ENCODE data around the gene RPS23. TPM values are rescaled to one million over a fixed set of nuclear protein-coding genes. Genes with fewer than 3 reads are reported as not detected.
A peak's percentile ranks its signal among the peaks of the same experiment; 100 is the strongest.
"Not testable (repeated sequence)": the region's sequence is repeated elsewhere in the genome, so short reads cannot be mapped to it uniquely, and the experiment has no call there.

RPS23 gene
- total RNA-seq, 1 donor from 2014 or later = 1,931 TPM

DNA sequence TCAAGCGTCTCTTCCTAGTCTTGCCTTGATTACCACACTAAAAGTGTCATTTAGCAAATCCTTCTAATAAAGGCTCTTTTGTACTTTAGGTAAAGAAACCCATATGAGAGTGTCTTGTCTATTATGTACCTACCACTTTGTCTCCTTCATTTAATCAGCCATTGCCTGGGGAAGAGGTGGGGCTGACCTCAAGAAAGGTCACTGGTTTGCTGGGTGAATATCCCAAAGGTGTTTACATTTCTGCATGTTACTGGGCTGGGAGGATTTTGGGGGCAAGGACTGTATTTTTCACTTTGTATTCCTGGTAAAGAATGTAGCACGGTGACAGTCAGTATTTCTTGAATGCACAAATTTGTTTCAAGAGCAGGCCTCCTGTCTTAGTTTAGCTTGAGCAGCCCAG, 11.9 kb upstream of the RPS23 start:
- no peak for DNase-seq (ENCODE audit: low read depth)

DNA sequence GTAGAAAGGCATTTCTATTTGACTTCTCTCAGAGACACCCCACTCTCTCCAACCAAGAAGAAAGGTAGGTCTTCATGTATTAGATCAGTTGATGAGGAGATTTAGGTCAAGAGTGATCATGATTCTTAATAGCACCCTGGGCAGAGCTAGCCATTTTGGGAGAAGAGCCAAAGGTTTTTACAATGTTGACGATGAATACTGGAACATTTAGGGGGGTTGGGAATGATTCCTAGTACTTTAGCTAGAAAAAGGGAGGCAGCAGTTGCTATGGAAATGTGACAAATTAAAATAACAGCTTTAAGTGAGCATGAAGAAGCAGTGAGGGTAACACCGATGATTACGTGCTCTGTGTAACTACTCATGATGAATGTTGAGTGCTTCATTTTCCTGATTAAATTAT, 9.5 kb upstream of the RPS23 start:
- no peak for DNase-seq (ENCODE audit: low read depth)

DNA sequence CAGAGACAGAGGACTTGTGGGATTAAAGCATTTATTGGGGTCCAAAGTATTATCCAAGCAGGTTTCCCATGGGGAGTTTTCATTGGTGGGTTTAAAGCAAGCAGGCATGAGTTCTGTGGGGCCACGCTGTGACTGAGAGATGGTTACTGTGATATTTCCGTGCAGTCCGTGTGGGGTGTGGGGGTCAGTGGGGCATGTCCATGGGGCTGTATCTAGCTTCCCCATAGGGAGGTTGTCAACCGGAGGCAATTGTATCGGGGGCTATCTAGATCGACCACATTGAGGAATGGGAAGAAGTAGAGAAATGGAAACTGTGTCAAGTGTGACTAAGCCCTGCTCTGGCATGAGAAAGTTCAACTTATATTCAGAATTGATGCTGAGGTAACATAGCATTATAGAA, 7.1 kb upstream of the RPS23 start:
- DNase-seq (ENCODE audit: low read depth) = no peak

DNA sequence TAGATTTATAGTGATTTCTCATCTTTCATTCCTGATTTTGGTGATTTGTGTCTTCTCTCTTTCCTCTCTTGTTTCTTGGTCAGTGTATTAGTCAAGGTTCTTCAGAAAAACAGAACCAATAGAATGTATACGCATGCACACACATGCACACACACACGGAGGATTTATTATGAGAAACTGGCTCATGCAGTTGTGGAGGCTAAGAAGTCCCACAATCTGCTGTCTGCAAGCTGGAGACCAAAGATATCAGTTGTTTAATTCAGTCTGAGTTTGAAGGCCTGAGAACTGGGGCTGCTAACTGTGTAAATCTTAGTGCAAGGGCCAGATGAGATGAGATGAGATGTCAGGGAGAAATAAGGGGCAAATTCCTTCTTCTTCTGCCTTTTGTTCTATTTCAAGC, 5.7 kb upstream of the RPS23 start:
- DNase-seq (ENCODE audit: low read depth) = no peak

DNA sequence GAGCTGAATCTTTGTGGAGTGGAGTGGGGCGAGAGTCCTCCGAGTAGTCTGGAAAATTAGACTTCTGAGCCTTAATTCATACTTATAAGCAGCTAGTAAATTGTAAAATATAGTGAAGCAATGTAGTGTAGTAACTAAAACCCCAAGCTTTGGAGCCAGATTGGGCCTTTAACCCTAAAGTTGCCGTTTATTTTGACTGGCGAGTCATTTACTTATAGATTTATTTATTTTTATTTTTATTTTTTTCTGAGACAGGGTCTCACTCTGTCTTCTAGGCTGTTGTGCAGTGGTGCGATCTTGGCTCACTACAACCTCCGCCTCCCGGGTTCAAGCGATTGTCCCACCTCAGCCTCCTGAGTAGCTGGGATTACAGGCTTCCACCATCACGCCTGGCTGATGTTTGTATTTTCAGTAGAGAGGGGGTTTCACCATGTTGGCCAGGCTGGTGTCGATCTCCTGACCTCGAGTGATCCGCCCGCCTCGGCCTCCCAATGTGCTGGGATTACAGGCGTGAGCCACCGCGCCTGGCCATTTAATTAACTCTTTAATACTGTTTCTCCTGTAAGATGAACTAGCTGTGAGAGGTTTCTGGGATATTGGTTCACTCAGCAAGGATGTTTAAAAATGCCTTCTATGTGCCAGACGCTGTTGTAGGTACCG, 687 bp upstream of the RPS23 start:
- no peak for DNase-seq (ENCODE audit: low read depth)

DNA sequence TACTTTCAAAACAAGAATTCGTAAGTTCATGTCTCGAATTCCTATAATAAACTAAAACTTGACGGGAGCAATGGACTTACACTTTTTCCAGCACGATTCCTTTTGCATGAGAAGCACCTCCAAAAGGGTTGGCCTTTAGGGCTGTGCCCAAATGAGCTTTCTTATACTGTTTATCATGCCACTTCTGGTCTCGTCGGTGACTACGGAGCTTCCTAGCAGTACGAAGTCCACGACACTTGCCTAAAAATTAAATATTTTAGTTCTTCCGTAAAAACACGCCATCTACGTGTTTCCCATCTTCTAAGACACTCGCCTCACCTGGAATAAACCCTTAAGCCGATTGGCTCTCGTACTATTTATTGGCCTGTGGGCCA, 554 bp downstream of the RPS23 start:
- DNase-seq (ENCODE audit: low read depth) = no peak

DNA sequence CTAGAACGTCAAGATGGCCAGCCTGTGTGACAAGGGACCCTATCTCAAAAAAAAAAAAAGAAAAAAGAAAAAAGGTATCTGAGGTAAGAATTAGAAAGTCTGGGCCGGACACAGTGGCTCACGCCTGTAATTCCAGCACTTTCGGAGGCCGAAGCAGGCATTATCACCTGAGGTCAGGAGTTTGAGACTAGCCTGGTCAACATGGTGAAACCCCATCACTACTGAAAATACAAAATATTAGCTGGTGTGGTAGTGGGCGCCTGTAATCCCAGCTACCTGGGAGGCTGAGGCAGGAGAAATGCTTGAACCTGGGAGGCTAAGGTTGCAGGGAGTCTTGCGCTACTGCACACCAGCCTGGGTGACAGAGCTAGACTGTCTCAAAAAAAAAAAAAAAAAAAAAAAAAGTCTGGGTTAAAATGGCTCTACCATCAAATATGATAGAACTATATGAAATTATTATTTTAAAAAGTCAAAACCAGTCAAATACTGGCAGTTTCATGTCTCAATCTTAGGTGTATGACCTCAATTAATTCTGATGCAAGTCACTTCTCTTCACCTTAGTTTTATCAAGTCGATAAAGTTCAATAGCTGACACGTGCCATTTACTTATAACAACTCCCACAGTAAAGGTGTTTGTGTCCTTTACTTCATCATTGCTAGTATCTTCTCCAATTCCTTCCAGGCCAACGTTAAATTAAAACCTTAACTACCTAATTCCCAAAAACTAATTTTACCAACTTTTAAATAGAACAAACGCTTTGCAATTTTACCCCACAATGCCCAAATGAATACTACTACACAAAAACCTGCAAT, 1.1 kb downstream of the RPS23 start:
- no peak for DNase-seq (ENCODE audit: low read depth)

DNA sequence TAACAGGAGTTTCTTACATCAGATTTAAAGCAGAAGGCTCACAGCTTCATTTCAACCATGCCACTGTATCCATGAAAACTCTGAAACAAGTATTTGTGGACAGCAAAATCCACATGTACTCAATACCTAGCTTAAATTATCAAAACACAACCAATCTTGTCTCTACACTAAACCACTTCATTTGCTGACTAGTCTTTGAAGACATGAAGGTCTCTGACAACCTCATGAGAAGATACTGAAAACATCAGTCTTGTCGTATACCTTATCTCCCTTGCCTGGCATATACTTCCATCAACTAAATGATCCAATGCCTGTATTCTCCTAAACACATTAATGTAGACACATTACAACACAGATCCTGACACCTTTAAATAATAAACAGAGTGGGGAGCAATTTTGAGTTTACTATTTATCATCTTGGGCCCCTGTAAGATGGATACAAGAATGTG, 2.9 kb downstream of the RPS23 start:
- no peak for DNase-seq (ENCODE audit: low read depth)

DNA sequence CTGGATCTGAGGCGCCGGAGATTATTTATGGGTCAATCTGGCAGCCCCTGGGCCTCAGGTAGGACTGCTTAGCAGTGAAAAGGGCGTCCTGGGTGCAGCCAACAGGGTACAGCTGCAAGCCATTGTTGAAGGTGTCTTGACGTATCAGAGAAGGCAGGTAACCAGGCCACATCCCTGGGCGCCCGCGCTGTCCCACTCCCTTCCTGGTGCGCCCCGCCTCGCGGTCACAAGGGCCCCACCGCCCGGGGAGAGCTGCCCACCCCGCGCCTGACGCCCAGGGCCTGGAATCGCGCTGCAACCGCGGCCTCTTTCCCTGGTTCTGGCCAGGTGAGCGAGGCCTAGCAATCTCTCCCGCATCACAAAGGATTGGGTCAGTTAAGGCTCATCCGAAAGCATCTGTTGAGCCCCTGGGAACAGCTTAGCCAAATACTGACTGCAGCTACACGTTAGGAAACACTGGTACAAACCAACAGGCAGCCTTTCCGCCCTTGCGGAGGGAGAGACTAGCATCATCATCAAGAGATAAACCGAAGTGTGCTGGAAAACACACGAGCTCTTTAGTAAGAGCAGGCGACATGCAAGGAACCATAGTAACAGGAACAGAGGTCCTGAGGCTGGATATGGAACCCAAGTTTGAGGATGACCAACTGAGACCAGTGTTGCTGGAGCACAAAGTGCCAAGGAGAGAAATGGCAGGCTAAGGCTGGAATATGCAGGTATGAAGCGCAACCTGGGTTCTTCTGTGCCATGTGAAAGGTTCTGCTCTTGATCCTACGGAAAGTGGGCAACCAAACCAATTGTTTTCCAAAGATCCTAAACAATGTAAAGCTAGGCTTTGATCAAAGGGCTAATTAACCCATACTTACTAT, 3.6 kb downstream of the RPS23 start:
- DNase-seq (ENCODE audit: low read depth) = no peak

DNA sequence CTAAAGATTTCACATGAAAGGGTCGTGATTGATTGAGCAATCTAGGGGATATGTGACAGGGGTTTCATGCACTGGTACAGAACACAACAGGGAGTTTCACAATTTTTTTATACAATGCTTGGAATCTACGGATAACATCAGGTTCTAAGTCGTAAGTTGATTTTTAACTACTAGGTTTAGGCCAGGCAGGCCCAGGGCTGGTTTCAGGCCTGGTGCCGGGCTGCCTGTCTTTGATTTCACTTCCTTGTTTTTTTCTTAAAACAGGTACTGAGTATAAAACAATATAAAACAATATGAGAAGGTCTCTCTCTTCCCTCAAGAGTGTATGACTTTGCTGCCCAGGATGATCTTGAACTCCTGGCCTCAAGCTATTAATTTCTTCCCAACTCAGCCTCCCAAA, 4.7 kb downstream of the RPS23 start:
- DNase-seq (ENCODE audit: low read depth) = not testable (repeated sequence)

DNA sequence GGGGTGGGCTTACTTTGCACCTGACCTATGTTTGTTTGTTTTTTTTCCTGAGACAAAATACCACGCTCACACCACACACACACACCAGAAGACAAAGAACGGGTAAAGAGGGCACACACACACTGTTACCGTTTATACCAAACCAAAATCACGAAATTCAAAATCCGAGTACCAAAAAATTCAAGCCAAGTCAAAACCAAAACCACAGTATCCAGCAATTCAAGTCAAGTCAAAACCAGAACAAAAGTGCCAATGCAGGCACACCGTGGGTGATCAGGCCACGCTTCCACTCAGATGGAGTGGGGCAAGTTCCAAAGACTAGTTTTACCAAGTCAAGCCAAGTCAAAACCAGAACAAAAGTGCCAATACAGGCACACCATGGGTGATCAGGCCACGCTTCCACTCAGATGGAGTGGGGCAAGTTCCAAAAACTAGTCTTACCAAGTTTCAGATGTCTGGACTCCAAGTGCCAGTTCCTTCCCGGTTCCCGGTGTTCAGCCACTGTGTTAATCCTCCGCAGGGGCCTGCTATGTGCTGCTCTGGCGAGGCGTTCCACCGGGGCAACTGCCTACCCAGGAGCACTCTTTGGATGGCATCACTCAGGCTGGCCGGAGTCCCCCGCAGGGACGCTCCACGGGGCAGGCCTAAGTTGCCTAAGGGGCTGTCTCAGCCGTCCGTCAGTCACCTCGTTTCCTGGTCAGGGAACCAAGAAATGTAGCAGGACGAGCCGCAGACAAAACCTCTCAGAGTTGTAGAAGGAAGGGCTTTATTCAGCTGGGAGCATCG, 5.4 kb downstream of the RPS23 start:
- DNase-seq (ENCODE audit: low read depth) = not testable (repeated sequence)

DNA sequence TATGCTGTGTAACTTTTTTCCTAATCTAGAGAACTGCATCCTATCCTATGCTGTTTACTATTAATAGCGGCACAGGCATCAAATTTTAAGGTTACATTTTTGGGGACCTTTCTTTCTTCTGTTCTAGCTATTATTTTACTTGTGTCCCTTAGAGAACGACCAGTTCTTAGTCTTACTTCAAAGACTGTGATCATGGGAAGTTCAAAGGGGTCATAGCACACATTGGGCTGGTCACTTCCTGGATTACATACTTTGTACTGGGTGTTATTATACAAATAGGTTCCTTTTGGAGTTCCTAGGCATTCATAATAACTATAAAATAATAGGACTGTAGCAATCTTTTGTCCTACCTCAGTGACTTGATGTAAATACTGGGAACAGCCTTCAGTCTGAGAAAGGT, 8.8 kb downstream of the RPS23 start:
- DNase-seq (ENCODE audit: low read depth) = not testable (repeated sequence)

DNA sequence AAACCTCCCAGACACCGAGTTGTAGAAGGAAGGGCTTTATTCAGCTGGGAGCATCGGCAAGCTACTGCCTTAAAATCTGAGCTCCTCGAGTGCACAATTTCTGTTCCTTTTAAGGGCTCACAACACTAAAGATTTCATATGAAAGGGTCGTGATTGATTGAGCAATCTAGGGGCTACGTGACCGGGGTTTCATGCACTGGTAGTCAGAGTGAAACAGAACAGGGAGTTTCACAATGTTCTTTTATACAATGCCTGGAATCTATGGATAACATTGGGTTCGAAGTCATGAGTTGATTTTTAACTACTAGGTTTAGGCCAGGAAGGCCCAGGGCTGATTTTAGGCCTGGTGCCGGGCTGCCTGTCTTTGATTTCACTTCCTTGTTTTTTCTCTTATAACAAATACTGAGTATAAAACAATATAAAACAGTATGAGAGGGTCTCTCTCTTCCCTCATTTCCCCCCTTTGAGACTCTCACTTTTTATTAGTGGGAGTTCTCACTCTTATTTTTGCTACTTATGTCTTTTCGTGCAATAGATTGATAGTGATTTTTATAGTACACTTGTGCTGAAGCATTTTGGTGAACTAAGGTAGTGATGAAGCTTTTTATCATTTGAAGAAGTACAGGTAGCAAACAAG, 10.7 kb downstream of the RPS23 start:
- DNase-seq (ENCODE audit: low read depth) = peak; percentile 62

DNA sequence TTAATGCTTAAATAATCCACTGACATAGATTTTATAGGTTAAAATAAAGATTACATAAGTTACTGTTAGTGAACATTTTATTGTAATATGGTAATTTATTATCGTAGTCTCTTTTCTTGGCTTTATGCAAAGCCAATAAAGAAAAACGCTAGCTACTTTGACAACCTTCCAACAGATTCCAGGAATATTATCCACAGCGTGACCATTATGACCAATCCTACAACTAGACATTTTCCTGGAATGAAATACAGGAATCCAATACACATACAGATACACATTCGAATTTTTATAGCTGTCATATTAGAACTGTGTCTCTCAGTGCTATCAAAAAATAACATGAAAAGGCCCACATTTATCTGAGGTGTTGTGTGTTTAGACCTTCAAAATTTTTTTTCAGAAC, 13.1 kb downstream of the RPS23 start:
- DNase-seq (ENCODE audit: low read depth) = no peak

DNA sequence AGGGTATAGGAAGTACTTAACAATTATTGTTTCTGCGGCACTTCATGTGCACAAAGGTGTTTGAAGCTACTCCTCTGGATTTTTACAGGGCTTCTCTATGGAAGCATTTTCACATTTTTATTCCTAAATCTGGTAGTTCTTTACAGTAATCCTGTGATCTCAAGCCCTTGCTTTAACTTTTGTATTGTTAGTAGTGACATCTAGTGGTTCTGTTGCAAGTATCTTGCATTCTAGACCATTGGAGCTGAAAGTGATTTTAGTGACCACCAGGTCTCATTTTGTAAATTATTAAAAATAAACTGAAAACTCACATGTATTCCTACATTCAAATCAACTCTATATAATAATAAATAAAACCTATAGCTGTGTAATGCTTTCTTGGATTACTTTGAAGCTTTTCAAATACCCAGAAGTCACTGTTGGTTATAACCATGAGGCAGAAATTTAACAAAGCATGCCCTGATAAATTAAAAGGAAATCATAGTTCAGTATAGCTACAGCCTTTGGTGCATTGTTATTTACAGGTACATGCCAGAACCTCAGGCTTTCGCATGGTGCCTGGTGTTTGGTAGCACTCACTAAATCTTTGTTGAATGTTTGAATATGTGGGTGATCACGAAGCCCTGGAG, 18.9 kb downstream of the RPS23 start:
- peak; percentile 57 for DNase-seq (ENCODE audit: low read depth)

DNA sequence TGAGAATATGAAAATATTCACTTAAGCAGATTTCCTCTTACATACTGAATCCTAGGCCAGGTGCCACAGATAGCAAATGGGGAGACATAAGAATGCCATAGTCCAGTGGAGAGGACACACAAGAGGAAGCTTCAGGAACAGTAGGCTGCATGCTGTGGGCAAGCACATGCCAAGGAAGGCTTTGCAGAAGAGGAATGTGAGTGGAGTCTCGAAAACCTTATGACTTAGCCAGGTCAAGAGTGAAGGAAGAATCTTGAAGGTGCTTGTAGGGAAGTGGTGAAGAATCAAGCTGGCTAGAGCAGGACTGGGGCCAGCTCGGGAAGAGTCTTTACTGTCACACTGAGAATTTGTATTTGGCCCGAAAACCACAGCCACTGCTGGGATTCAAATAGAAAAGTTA, 20.4 kb downstream of the RPS23 start:
- DNase-seq (ENCODE audit: low read depth) = no peak

DNA sequence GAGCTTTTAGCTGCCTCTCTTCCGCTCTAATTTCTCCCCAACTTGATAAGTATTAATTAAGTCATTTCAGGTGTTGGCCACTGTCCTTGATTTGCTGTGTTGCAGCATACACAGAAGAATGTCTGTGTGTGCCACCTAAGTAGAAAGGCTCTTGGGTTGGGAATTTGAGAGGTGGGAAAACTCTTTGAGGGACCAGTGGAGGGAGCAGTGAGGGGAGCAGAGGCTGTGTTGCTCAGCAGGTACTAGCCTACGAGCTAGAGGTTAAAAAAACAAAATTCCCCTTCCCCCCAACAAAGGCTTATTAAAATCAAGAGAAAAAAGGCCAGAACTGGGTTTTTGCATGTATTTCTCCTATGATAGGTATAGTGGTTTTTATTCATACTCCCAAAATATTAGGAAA, 20.9 kb downstream of the RPS23 start:
- no peak for DNase-seq (ENCODE audit: low read depth)

DNA sequence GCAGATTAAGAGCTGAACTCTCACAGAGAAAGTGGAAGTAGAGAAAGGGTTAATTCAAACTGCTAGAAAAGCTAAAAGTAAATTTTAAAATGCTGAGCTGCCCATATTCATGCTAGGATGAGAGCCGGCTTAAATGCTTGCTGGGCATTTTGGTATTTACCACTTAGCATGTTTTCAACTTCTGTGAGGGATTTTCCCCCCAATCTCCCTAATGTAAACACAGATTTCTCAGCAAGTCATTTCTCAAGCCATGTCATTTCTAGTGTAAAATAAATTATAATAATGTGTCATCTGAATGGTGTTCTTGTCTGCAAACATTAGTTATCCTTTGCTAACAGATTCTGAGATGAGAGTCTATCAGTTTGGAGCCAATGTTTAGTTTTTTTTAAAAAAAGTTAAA, 22.3 kb downstream of the RPS23 start:
- no peak for DNase-seq (ENCODE audit: low read depth)

DNA sequence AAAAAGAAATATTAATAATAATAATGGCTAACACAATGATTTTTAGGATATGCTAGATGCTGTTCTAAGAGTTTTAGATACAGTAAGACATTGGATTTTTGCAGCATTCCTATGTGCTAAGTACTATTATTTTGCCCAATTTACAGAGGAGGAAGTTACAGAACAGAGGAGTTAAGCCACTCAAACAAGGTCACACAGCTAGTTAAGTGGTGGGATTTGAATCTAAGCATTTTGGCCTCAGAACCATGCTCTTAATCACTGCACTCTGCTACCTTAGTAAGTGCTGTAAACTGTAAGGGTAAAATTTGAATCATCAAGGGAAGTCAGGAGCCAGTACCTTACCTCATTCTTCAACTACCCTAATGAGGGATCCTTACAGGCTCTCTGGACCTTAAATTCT, 25.4 kb downstream of the RPS23 start:
- DNase-seq (ENCODE audit: low read depth) = no peak

DNA sequence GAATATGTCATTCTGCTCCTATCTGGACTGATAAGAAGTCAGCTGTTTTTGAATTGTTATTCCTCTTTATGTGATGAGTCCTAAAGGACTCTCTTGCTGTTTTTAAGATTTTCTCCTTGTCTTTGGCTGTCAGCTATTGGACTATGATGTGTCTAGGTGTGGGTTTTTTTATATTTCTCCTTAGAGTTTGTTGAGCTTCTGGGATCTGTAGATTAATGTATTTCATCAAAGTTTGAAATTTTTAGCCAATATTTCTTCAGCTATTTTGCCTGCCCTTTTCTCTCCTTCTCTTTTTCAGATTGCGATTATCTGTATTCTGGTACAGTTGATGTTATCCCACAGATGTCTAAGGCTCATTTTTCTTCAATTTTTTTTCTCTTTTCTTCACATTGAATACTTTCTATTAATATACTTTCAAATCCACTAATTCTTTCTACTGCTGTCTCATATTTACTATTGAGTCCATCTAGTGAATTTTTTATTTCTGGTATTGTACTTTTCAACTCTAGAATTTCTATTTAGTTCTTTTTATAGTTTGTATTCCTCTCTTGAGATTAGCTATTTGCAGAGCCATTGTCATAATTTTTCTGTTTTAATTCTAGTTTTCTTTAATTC, 31.1 kb downstream of the RPS23 start:
- no peak for DNase-seq (ENCODE audit: low read depth)
